Fibroblast of mammary gland (primary cell): ENCODE data around the gene CACNB2.

Experiments
- DNase-seq: peaks from one replicate; pipeline ENCODE4 v3.0.0-alpha.2; 2010; ENCODE audit warnings: low read depth
- H3K4me3 ChIP-seq: 2 replicates; pipeline ENCODE4 v1.5.1; 2011; ENCODE audit warnings: low read depth, mild to moderate bottlenecking, low read length, moderate library complexity; ENCODE audit not compliant: control insufficient read depth
- TF ChIP-seq, protein P1 (sequence below): conservative IDR thresholded peaks from 2 replicates; pipeline ENCODE4 v1.5.1; 2011; ENCODE audit warnings: low read depth, low read length, inconsistent platforms; ENCODE audit not compliant: control insufficient read depth, insufficient read depth

Gene CACNB2

DNA sequence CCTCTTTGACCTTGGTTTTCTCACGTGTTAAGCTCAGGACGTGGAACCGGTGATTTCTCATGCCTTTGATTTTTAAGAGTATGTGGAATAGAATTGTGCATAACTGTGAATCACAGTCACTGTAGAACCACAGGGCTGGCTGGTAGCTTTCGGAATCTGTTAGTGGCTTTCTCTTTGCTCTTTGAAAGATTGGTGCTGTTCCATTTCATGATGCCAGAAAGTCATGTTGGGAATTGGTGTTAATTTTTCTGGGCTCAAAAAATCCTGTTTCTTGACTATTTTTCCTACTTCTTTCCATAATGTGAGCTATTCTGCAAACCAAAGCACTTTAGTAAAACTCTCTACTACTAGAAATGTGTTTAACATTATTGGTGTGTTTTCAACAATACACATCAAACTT is 73.0 kb downstream of the CACNB2 start:
- TF ChIP-seq, protein P1, sequence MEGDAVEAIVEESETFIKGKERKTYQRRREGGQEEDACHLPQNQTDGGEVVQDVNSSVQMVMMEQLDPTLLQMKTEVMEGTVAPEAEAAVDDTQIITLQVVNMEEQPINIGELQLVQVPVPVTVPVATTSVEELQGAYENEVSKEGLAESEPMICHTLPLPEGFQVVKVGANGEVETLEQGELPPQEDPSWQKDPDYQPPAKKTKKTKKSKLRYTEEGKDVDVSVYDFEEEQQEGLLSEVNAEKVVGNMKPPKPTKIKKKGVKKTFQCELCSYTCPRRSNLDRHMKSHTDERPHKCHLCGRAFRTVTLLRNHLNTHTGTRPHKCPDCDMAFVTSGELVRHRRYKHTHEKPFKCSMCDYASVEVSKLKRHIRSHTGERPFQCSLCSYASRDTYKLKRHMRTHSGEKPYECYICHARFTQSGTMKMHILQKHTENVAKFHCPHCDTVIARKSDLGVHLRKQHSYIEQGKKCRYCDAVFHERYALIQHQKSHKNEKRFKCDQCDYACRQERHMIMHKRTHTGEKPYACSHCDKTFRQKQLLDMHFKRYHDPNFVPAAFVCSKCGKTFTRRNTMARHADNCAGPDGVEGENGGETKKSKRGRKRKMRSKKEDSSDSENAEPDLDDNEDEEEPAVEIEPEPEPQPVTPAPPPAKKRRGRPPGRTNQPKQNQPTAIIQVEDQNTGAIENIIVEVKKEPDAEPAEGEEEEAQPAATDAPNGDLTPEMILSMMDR: no peak

GRCh38 chr10:18214691-18215563 is 74.7 kb downstream of the CACNB2 start:
- no peak overlapping the region for H3K4me3 ChIP-seq
- TF ChIP-seq, protein P1: peak; percentile 92
- peak; percentile 79 for DNase-seq

More for the DNA sequence above, 73.0 kb downstream of the CACNB2 start:
- H3K4me3 ChIP-seq: no peak overlapping the region
- DNase-seq: no peak

GRCh38 chr10:18216482-18216881 is 76.3 kb downstream of the CACNB2 start:
- TF ChIP-seq, protein P1: peak; percentile 71

DNA sequence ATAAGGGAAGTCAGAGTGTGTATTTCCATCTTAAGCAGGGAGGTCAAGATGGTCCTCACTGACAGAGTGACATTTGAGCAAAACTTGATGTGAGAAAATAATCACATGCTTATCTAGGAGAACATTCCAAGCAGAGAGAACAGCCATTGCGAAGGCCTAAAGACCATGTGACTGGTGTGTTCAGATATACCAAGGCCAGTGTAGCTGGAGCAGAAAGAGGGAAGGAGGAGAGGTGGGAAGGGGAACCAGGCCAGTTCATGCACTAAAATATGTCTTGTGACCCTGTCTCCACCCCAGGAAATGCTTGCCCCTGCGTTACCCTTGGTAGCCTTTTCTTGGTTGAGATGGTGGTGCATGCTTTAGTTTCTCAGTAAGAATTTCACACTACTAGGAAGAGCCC is 77.4 kb downstream of the CACNB2 start:
- no peak overlapping the region for H3K4me3 ChIP-seq
- TF ChIP-seq, protein P1: no peak
- DNase-seq: no peak

More at GRCh38 chr10:18216482-18216881, 76.3 kb downstream of the CACNB2 start:
- no peak overlapping the region for H3K4me3 ChIP-seq
- peak; percentile 65 for DNase-seq

- TF ChIP-seq, protein P1: no peak
- DNase-seq: peak; percentile 23
- H3K4me3 ChIP-seq: no peak overlapping the region
Observed at GRCh38 chr10:18219146-18219545, 78.9 kb downstream of the CACNB2 start.

- DNase-seq: peak; percentile 57
- H3K4me3 ChIP-seq: no peak overlapping the region
- TF ChIP-seq, protein P1: no peak
Observed at GRCh38 chr10:18221123-18221522, 80.9 kb downstream of the CACNB2 start.
